Activated CD8-positive, alpha-beta memory T cell treated with anti-CD3 and anti-CD28 coated beads, Interleukin-2, amount 50 U/mL, for 1 hour (primary cell): ENCODE results near the gene SLC36A2.
"Not testable (repeated sequence)": the region's sequence is repeated elsewhere in the genome, so short reads cannot be mapped to it uniquely, and the experiment has no call there.

Source experiments
- DNase-seq: peaks from one replicate; pipeline ENCODE4 v3.0.0-alpha.2; 2020; ENCODE audit errors: extremely low read depth

Gene SLC36A2

DNA sequence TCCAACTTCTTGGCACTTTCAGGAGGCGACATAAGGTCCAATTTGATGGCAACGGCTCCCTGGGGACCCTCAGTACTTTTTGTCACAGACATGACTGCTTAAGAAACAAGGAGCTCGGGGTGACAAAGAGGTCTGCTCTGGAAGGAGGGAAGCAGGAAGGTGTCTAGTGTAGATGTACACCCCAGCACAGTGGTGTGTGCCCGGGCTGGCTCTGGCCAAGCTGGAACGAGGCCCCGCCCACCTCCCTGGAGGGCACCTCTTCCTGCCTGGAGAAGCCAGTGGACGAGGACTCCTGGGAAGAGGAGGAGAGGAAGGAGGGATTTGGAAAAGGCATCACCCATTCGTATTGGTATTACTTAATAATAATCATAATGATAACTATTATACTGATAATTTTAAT, at the start of gene SLC36A2:
TSS of gene SLC36A2 (minus strand) at position 191 of the 400 bp plus-strand sequence. CDS start at position 92, 99 bp downstream.
- no peak for DNase-seq

- DNase-seq = no peak
These were observed 41.6 kb upstream of the SLC36A2 start for GRCh38 chr5:151388960-151389359.

DNA sequence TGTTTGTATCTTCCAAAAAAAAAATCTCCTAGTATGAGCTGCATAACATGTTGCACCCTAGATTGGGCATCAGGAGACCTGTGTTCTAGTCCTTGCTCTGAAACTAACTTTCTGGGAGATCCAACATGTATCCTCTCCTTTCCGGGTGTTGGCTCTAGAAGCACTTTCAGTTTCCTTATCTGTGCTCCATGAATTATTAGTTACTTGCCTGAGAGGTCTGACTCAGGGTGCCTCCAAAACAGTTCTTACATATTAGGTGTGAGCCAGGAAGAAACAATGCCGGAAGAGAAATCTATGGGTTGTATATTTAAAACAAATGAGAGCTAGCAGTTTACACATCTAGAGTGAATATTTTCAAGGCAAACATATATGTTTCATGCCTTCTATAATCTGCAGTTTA, 36.7 kb upstream of the SLC36A2 start:
- no peak for DNase-seq

- no peak for DNase-seq
These were observed 35.7 kb upstream of the SLC36A2 start for GRCh38 chr5:151383011-151383410.

- DNase-seq = no peak
These were observed 35.2 kb upstream of the SLC36A2 start for GRCh38 chr5:151382576-151382975.

DNA sequence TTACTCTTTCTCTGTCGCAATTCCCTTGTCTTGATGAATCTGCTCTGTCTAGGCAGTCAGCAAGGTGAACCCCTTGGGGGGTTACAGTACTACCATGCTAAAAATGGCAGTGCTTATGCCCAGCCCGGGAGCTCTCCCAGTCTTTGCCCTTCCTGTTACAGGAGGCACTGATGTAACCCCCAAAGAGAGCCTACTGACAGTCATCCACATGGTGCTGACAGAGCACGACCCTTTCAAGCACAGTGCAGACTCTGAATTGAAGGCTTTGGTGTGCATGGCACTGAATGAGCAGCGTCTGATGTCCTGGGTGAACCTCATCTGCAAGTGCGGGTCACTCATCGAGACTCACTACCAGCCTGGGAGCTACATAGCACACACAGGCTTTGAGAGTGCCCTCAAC, 34.5 kb upstream of the SLC36A2 start:
- no peak for DNase-seq

DNA sequence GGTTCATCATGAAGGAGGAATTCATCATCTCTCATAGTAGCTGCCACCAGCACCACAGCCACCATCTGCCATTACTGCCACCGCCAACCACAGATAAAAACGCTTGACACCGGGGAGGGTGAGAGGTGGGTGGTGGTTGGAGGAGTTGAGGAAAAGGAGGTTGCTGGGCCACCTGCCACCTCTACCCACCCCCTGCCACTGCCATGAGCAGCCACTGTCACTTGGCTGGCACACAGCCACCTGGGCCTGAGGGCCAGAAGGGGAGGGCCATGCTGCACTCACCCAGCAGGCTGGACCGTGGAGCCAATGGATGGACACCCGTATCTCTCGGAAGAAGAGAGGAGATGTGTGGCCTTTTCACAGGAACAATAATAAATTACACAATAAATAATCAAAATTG, 31.3 kb upstream of the SLC36A2 start:
- no peak for DNase-seq

- DNase-seq = no peak
These were observed 27.2 kb upstream of the SLC36A2 start for GRCh38 chr5:151374539-151374938.

- DNase-seq = not testable (repeated sequence)
These were observed 19.7 kb upstream of the SLC36A2 start for GRCh38 chr5:151367038-151367437.

GRCh38 chr5:151363673-151364072, 16.3 kb upstream of the SLC36A2 start:
- no peak for DNase-seq

GRCh38 chr5:151362970-151363369, 15.6 kb upstream of the SLC36A2 start:
- DNase-seq = no peak

GRCh38 chr5:151359391-151359790, 12.0 kb upstream of the SLC36A2 start:
- no peak for DNase-seq

GRCh38 chr5:151357792-151358191, 10.4 kb upstream of the SLC36A2 start:
- no peak for DNase-seq

- no peak for DNase-seq
These were observed 9.7 kb upstream of the SLC36A2 start for GRCh38 chr5:151357097-151357496.

DNA sequence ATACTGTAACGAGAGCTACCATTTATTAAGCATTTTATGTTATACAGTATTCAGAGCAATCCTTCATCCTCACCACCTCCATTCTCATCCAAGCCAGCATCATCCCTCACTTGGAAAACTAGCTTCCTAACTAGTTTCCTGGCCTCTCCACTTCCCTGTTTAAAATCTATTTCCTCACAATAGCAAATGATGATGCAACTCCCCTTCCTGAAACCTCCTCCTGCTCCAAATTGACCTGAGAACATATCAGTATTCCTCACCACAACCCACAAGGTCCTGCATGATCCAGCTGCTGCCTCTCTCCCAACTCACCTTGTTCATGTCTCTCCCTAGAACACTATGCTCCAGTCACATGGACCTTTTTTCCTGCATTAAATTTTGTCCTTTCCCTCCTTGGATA, 4.3 kb upstream of the SLC36A2 start:
- no peak for DNase-seq

GRCh38 chr5:151348789-151349188, 1.4 kb upstream of the SLC36A2 start:
- no peak for DNase-seq

- DNase-seq = no peak
These were observed 1.4 kb downstream of the SLC36A2 start for GRCh38 chr5:151345808-151346478.

DNA sequence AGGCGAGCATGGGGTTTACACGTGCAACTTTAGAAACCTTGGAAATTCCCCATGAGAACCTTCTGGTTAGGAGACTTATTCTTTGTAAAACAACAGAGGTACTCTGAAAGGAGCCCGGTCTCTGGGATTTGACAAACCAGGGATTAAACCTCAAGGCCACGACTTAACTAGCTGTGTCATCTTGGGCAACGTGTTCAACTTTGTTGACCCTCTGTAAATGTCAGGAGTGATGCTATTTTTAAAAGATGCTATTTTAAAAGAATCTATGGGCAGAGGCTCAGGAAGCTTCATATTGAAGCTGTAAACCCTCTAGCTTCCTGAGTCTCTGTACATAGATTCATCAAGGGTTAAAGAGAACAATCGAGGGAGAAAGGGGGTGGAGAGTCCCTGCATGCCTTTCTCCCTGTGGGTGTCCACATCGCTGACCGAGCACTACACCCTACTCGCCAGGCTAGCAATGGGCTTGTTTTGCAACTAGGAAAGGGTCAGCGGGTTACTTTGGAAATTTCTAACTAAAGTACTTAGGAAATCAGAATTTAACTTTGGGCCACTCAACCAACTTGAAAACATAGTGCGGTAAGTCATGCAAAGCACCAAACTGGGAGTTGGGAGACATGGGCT, 2.1 kb downstream of the SLC36A2 start:
- DNase-seq = no peak

GRCh38 chr5:151344088-151344487, 3.3 kb downstream of the SLC36A2 start:
- no peak for DNase-seq

- no peak for DNase-seq
These were observed 7.4 kb downstream of the SLC36A2 start for GRCh38 chr5:151340004-151340403.

- DNase-seq = no peak
These were observed 8.6 kb downstream of the SLC36A2 start for GRCh38 chr5:151338734-151339133.

DNA sequence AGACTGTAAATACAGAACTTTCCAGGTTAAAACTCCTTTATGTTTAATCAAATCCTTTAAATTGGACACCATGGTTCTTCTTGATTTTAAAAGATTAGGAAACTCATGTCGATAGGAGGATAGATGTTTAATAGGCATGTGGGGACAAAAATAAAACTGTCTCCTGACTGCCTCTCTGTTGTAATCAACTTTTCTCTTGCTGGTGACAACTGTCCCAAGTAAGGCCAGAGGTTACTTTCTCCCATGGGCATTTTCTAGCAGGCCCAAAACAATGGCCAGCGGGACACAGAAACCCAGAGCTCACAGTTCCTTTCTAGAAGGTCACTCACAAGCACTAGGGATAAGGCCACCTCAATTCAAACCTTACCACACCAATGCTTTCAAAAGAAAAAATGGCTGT, 14.5 kb downstream of the SLC36A2 start:
- no peak for DNase-seq

DNA sequence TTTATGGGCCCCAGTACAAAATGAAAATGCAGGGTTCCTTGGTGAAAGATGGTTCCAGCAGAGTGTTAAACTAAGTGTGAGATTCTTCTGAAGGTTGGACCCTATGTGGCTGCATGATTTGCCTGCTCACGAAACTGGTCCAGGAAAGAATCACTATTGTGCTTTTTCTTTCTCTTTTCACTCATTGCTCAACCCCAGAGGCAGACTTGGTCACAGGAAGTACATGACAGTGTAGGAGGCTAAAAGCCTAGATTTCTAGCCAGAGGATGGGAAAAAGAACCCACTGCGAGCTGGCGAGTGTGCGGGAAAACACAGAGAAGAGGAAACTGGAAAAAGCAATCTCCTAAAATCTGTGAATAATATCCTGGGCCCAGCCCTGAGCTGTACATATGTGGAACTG, 18.6 kb downstream of the SLC36A2 start:
- DNase-seq = no peak

DNA sequence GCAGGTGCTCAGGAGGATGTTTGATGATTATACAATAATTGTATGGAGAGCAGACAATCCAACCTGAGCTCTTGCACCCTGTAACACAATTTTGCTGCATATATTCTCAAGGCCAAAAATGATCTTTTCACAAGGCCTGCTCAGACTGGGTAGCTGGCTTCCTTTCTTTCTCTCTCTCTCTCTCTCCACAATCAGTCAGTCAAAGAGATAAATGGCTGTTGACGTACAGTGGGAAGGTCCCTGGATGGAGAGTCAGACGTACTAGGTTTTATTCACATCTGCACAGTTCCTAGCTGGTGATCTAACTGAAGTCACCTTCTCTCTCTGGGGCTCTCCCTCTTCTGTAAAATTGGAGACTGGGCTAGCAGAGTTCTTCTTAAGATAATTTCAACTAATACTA, 19.8 kb downstream of the SLC36A2 start:
- no peak for DNase-seq
